T-helper 2 cell (primary cell): ENCODE data around the gene CELSR1.
"Not testable (repeated sequence)": the region's sequence is repeated elsewhere in the genome, so short reads cannot be mapped to it uniquely, and the experiment has no call there.

ENCODE experiments used
- DNase-seq, 5 experiments: peaks; one replicate each; pipeline versions ENCODE4 v3.0.0 to v3.0.0-alpha.2; 2012 to 2022

The CELSR1 gene

DNA sequence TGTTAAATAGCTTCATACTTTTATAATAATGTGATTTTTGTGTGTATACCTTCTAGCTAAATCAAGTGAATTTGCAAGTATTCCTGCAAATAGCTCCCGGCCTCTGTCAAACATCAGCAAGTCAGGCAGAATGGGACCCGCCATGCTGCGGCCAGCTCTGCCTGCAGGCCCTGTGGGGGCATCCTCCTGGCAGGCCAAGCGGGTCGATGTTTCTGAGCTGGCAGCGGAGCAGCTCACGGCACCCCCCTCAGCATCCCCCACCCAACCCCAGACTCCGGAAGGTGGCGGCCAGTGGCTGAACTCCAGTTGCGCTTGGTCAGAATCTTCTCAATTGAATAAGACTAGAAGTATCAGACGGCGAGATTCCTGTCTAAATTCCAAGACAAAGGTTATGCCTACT, 221.4 kb downstream of the CELSR1 start:
- DNase-seq = no peak

DNA sequence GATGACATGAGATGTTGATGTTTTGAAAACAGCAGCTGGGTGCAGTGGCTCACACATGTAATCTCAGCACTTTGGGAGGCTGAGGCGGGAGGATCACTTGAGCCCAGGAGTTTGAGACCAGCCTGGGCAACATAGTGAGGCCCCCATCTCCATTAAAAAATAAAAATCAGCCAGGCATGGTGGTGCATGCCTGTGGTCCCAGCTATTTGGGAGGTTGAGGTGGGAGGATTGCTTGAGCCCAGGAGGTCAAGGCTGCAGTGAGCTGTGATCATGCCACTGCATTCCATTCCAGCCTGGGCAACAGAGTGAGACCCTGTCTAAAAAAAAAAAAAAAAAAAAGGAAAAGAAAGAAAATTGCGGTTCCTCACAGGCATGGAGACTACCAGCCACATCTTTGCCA, 224.6 kb downstream of the CELSR1 start:
- DNase-seq = not testable (repeated sequence)

DNA sequence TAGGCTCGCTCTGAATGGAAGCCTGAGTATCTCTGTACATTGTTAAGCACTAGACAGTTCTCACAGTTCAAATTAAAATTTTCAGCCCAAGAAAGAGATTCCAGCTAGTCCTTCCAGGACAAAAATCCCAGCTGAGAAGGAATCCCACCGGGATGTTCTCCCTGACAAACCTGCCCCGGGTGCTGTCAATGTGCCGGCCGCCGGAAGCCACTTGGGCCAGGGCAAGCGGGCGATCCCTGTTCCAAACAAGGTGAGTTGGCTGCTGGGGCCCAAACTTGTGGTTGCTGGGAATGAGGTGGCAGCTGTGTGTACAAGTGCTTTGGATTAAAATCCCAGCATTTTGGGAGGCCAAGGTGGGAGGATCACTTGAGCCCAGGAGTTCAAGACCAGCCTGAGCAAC, 225.4 kb downstream of the CELSR1 start:
- DNase-seq = no peak
